Activated T-helper 1 cell treated with anti-CD3 and anti-CD28 coated beads, Interleukin-12 subunit alpha, Interleukin-12 subunit beta, Interleukin-2, Interleukin-4 antibody, amounts not matched to agents 30 ng/mL and 10 ng/mL and 1 ng/mL, durations not matched to agents 14 hours and 24 hours and 36 hours (primary cell): Measurements from ENCODE around the gene CUL7. TPM values are rescaled to one million over a fixed set of nuclear protein-coding genes. Genes with fewer than 3 reads are reported as not detected.
"Not testable (repeated sequence)": the region's sequence is repeated elsewhere in the genome, so short reads cannot be mapped to it uniquely, and the experiment has no call there.

ENCODE experiments used
- DNase-seq: peaks from one replicate; pipeline ENCODE4 v3.0.0; 2021; ENCODE audit warnings: low spot score
- H3K27ac Mint-ChIP-seq: one replicate; pipeline ENCODE4 v1.8.0; 2021; ENCODE audit warnings: mild to moderate bottlenecking, mixed read lengths
- H3K27me3 Mint-ChIP-seq: one replicate; pipeline ENCODE4 v1.8.0; 2022; ENCODE audit warnings: mild to moderate bottlenecking, moderate library complexity, mixed read lengths; ENCODE audit not compliant: insufficient read depth
- H3K36me3 Mint-ChIP-seq: one replicate; pipeline ENCODE4 v1.8.0; 2021; ENCODE audit warnings: low read depth, mixed read lengths
- H3K4me1 Mint-ChIP-seq: one replicate; pipeline ENCODE4 v1.8.0; 2021; ENCODE audit warnings: low read depth, mixed read lengths
- H3K4me3 Mint-ChIP-seq: one replicate; pipeline ENCODE4 v1.8.0; 2021; ENCODE audit warnings: mild to moderate bottlenecking, moderate library complexity, mixed read lengths
- H3K9me3 Mint-ChIP-seq: one replicate; pipeline ENCODE4 v1.8.0; 2021; ENCODE audit warnings: mixed read lengths
- intact Hi-C: fragments of 100-400 bp; cut with micrococcal nuclease; formaldehyde crosslinking; loops from one replicate; pipeline ENCODE4 v1.15.1; 2024
- total RNA-seq: library from RNA; stranded (reverse); gene quantifications from 2 replicates; pipeline ENCODE4 v1.2.3, GENCODE V29; 2022

The CUL7 gene
- total RNA-seq, 1 donor from 2014 or later: 23.2 TPM

- H3K9me3 Mint-ChIP-seq: no peaks in the 10 kb centered on the region
- peaks cover 25% of the 10 kb centered on the region for H3K4me1 Mint-ChIP-seq
- no peak overlapping the region for H3K27ac Mint-ChIP-seq
- peaks cover 9% of the 10 kb centered on the region for H3K27me3 Mint-ChIP-seq
- no peak for DNase-seq
- no peak overlapping the region for H3K4me3 Mint-ChIP-seq
- intact Hi-C loops: no loop called here
- H3K36me3 Mint-ChIP-seq: no peaks in the 10 kb centered on the region
Measured at GRCh38 chr6:43089467-43089866, 35.8 kb upstream of the CUL7 start.

DNA sequence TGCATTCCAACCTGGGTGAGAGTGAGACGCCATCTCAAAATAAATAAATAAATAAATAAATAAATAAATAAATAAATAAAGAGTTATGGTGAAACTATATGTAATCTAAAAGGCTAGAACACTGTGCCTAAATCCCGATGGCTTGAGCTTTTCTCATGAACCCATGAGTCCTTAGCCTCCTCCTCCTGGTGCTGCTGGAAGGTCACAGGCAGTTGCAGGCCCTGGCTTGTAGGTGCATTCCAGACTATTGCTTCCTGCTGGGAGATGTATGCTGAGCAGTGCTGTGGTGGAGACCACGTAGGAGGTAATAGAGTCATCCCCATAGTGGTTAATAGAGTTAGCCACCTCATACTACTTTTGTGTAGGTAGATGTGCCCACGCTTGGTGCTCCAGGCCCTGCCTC lies 35.0 kb upstream of the CUL7 start:
- H3K4me1 Mint-ChIP-seq: peaks cover 20% of the 10 kb centered on the region
- H3K27ac Mint-ChIP-seq: no peak overlapping the region
- H3K36me3 Mint-ChIP-seq: no peaks in the 10 kb centered on the region
- peaks cover 11% of the 10 kb centered on the region for H3K27me3 Mint-ChIP-seq
- no peak for DNase-seq
- H3K4me3 Mint-ChIP-seq: no peak overlapping the region
- H3K9me3 Mint-ChIP-seq: no peaks in the 10 kb centered on the region
- intact Hi-C loops: no loop called here

DNA sequence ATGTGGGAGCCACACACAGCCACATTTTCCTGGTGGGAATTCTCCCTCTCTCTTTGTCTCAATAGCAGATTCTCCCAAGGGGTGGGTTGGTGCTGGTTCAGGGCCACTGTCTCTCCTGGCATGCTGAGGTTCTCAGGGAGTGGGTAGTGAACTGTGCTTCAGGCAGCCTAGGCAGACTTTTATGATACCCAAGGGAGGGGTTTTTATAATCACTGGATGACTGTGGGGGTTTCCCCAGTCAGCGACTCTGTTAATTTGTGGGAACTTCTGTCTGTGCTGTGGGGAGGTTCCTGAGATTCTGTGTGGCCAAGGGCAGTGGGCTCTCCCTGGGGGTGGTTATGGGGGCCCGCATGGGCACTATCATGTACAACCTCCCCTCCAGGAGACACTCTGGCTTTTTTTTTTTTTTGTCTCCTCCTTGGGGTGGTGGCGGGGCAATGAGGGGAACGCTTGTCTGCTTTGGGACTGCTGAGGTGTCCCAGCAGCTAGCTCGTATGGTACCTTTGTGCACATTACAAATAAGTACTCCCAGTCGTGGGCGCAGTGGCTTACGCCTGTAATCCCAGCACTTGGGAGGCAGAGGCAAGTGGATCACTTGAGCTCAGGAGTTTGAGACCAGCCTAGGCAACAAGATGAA lies 32.5 kb upstream of the CUL7 start:
- Mint-ChIP-seq H3K9me3 (no peaks in the 10 kb centered on the region), H3K27ac (no peak overlapping the region), H3K27me3 (peaks cover 18% of the 10 kb centered on the region), H3K36me3 (no peaks in the 10 kb centered on the region), H3K4me3 (no peak overlapping the region), H3K4me1 (peaks cover 7% of the 10 kb centered on the region)
- intact Hi-C loops: loop anchor here (1.0 kb wide), 1 partner anchor 10 kb away; the partner anchor contains the start of gene PTK7
- DNase-seq: no peak

GRCh38 chr6:43082806-43083655 lies 29.4 kb upstream of the CUL7 start:
- intact Hi-C loops: no loop called here
- Mint-ChIP-seq H3K4me1 (peaks cover 7% of the 10 kb centered on the region), H3K27me3 (peaks cover 26% of the 10 kb centered on the region), H3K27ac (no peak overlapping the region), H3K36me3 (no peaks in the 10 kb centered on the region), H3K4me3 (no peak overlapping the region), H3K9me3 (no peaks in the 10 kb centered on the region)
- no peak for DNase-seq

- H3K9me3 Mint-ChIP-seq, H3K27ac Mint-ChIP-seq, H3K4me3 Mint-ChIP-seq, intact Hi-C loops, H3K4me1 Mint-ChIP-seq, H3K36me3 Mint-ChIP-seq, DNase-seq: not testable (repeated sequence)
- H3K27me3 Mint-ChIP-seq: peaks cover 36% of the 10 kb centered on the region
Measured at GRCh38 chr6:43081922-43082321, 28.3 kb upstream of the CUL7 start.

GRCh38 chr6:43081043-43081442 lies 27.4 kb upstream of the CUL7 start:
- peaks cover 35% of the 10 kb centered on the region for H3K27me3 Mint-ChIP-seq
- no peaks in the 10 kb centered on the region for H3K36me3 Mint-ChIP-seq
- no peak overlapping the region for H3K27ac Mint-ChIP-seq
- no peak overlapping the region for H3K4me3 Mint-ChIP-seq
- H3K9me3 Mint-ChIP-seq: no peaks in the 10 kb centered on the region
- DNase-seq: no peak
- intact Hi-C loops: no loop called here
- peaks cover 3% of the 10 kb centered on the region for H3K4me1 Mint-ChIP-seq

DNA sequence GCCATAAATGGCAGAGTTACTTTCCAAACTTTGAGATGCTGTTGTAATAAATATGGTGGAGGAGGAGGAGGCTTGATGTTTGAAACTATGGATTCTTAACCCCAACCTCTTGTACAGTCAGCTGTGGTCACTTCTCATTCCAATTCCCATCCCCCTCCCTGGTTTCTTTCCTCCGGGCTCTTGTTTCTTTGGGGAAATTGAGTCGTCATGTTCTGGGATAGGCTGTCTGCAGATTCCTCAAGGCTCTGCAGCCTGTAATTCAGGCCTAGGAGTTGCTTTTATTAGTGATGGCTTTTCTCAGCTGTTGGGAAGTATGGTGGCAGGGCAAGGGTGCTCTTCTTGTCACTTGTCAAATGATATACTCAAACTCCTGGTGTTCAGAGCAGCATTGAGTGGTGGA lies 25.0 kb upstream of the CUL7 start:
- Mint-ChIP-seq H3K27ac (no peak overlapping the region), H3K4me1 (no peaks in the 10 kb centered on the region), H3K4me3 (no peak overlapping the region), H3K27me3 (peaks cover 34% of the 10 kb centered on the region), H3K36me3 (peaks cover 3% of the 10 kb centered on the region), H3K9me3 (no peaks in the 10 kb centered on the region)
- no peak for DNase-seq
- intact Hi-C loops: no loop called here

GRCh38 chr6:43077981-43078511 lies 24.4 kb upstream of the CUL7 start:
- Mint-ChIP-seq H3K4me1 (no peaks in the 10 kb centered on the region), H3K9me3 (no peaks in the 10 kb centered on the region), H3K4me3 (peak overlapping the region; percentile 7), H3K27ac (no peak overlapping the region), H3K36me3 (peaks cover 3% of the 10 kb centered on the region), H3K27me3 (peaks cover 32% of the 10 kb centered on the region)
- no peak for DNase-seq
- intact Hi-C loops: no loop called here

GRCh38 chr6:43077333-43077809 lies 23.7 kb upstream of the CUL7 start:
- no peak for DNase-seq
- no peaks in the 10 kb centered on the region for H3K9me3 Mint-ChIP-seq
- H3K27ac Mint-ChIP-seq: no peak overlapping the region
- intact Hi-C loops: no loop called here
- no peaks in the 10 kb centered on the region for H3K4me1 Mint-ChIP-seq
- H3K36me3 Mint-ChIP-seq: peaks cover 9% of the 10 kb centered on the region
- peaks cover 29% of the 10 kb centered on the region for H3K27me3 Mint-ChIP-seq
- peak overlapping the region; percentile 22 for H3K4me3 Mint-ChIP-seq

DNA sequence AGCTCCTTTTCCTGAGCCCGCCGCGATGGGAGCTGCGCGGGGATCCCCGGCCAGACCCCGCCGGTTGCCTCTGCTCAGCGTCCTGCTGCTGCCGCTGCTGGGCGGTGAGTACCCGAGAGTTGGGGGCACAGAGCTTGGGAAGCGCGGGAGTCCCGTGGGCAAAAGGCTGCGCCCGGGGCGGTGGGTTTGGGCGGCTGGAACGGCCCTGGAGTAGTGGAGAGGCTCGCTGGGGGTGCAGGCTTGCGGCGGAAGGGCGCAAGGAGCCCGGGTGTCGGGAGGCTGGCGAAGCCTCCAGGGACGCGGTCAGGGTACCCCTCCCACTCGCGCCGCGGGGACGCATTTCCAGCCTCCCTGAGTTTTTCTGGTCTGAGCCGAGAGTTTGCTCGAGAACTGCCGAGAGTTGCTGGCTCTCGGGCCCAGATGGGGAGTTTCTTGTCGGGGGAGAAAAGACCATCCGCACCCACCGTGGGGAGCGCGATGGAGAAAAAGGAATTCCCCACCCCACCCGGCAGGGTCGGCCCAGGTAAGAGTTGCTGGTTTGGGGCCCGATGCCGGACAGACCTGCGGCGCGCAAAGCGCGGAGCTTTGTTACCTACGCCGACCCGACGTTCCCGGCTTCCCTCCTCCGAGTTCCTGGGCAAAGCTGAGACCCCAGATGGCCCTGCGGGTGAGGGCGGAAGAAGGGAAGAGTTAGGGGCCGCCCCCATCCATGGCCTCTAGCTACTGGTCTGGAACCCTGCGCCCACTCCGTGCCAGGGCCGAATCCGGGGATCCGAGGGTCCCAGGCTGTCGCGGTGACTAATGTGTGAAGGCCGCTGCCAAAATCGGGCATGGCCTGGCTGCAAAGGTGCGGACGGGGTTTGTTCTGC lies 23.0 kb upstream of the CUL7 start:
- H3K36me3 Mint-ChIP-seq: peaks cover 9% of the 10 kb centered on the region
- H3K9me3 Mint-ChIP-seq: no peaks in the 10 kb centered on the region
- H3K27ac Mint-ChIP-seq: no peak overlapping the region
- peaks cover 25% of the 10 kb centered on the region for H3K27me3 Mint-ChIP-seq
- intact Hi-C loops: loop anchor here (1.0 kb wide), 1 partner anchor 10 kb away; no protein-coding TSS in a partner anchor
- H3K4me1 Mint-ChIP-seq: no peaks in the 10 kb centered on the region
- DNase-seq: no peak
- peak overlapping the region; percentile 59 for H3K4me3 Mint-ChIP-seq

GRCh38 chr6:43075670-43076463 lies 22.2 kb upstream of the CUL7 start, which contains the start of gene PTK7:
PTK7 (plus strand) TSS chr6:43076314; CDS start chr6:43076489, 175 bp downstream.
- intact Hi-C loops: loop anchor here (1.0 kb wide), 1 partner anchor 10 kb away; no protein-coding TSS in a partner anchor
- Mint-ChIP-seq H3K4me1 (no peaks in the 10 kb centered on the region), H3K9me3 (no peaks in the 10 kb centered on the region), H3K27me3 (peaks cover 23% of the 10 kb centered on the region), H3K27ac (no peak within 1 kb of the TSS), H3K4me3 (peak within 1 kb of the TSS; percentile 59), H3K36me3 (peaks cover 9% of the 10 kb centered on the region)
- DNase-seq: no peak
